GM10248 (cell line): ENCODE data around the gene CRLF1.
"Not testable (repeated sequence)": the region's sequence is repeated elsewhere in the genome, so short reads cannot be mapped to it uniquely, and the experiment has no call there.

Experiments
- CTCF ChIA-PET: fragments of 300-600 bp; sonication (Branson Sonifier 250); formaldehyde crosslinking; extraction: SDS; loops from one replicate; lab custom pipeline; 2021; ENCODE audit warnings: antibody characterized with exemption; lab: Yijun Ruan, JAX
- POLR2A ChIA-PET: fragments of 350-650 bp; sonication (Branson Sonifier 250); formaldehyde crosslinking; extraction: SDS; loops from one replicate; lab custom pipeline; 2020; ENCODE audit warnings: antibody characterized with exemption; lab: Yijun Ruan, JAX
- DNase-seq: peaks from one replicate; pipeline ENCODE4 v3.0.0; 2012; ENCODE audit errors: extremely low spot score
- TF ChIP-seq, protein P1 (sequence below): IDR thresholded peaks from 2 replicates; pipeline ENCODE4 v1.5.1; 2012; ENCODE audit warnings: mild to moderate bottlenecking, low read depth; ENCODE audit errors: extremely low read depth, missing control alignments, control extremely low read depth

CRLF1 gene

GRCh38 chr19:18603255-18603957, 3.2 kb downstream of the CRLF1 start:
- TF ChIP-seq, protein P1, sequence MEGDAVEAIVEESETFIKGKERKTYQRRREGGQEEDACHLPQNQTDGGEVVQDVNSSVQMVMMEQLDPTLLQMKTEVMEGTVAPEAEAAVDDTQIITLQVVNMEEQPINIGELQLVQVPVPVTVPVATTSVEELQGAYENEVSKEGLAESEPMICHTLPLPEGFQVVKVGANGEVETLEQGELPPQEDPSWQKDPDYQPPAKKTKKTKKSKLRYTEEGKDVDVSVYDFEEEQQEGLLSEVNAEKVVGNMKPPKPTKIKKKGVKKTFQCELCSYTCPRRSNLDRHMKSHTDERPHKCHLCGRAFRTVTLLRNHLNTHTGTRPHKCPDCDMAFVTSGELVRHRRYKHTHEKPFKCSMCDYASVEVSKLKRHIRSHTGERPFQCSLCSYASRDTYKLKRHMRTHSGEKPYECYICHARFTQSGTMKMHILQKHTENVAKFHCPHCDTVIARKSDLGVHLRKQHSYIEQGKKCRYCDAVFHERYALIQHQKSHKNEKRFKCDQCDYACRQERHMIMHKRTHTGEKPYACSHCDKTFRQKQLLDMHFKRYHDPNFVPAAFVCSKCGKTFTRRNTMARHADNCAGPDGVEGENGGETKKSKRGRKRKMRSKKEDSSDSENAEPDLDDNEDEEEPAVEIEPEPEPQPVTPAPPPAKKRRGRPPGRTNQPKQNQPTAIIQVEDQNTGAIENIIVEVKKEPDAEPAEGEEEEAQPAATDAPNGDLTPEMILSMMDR = no peak
- CTCF ChIA-PET = interaction anchor here (0.8 to 2.5 kb wide), 2 partner anchors 9 to 14 kb away, joined by 4 to 5 read pairs; no protein-coding TSS in a partner anchor
- DNase-seq = no peak
- POLR2A ChIA-PET = no interaction called here

DNA sequence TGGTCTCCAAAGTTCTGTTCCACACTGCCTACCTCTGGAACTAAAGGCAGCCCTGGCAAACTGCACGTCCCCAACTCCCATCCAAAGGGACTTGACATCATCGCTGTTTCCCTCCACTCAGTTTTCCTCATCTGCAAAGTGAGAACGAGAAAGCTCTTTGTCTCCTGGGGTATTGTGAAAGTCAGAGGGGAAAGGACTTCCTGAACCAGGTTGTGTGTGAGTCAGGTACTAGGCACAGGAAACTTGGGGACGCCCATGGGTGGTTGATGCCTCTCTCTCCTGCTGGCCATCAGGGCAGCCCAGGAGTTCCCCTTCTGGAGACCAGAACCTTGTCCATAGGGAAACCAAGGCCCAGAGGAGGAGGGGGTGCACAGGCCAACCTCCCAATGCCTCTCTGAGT, 4.7 kb downstream of the CRLF1 start:
- DNase-seq = no peak
- CTCF ChIA-PET = interaction anchor here (2.5 kb wide), 1 partner anchor 8 kb away, joined by 5 read pairs; no protein-coding TSS in a partner anchor
- TF ChIP-seq, protein P1 = no peak
- POLR2A ChIA-PET = no interaction called here

DNA sequence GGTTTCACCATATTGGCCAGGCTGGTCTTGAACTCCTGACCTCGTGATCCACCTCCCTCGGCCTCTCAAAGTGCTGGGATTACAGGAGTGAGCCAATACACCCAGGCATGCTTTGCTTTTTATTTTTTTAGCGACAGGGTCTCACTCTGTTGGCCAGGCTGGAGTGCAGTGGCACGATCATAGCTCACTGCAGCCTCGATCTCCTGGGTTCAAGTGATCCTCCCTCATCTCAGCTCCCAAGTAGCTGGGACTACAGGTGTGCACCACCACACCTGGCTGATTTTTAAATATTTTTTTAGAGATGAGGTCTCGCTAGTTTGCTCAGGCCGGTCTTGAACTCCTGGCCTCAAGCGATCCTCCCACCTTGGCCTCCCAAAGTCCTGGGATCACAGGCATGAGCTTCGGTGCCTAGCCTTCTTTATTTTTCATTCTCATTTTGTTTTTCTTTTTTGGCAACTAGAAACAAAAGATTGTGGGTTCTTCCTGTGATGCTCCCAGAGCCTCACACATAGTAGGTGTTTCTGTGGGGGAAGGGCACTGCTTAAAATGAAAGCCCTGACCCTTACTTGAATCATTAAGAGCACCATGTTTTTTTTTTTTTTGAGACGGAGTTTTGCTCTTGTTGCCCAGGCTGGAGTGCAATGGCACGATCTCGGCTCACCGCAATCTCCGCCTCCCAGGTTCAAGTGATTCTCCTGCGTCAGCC, 5.8 kb downstream of the CRLF1 start:
- CTCF ChIA-PET = interaction anchor here (0.8 kb wide), 1 partner anchor 131 kb away, joined by 3 read pairs; no protein-coding TSS in a partner anchor
- DNase-seq, POLR2A ChIA-PET: not testable (repeated sequence)

DNA sequence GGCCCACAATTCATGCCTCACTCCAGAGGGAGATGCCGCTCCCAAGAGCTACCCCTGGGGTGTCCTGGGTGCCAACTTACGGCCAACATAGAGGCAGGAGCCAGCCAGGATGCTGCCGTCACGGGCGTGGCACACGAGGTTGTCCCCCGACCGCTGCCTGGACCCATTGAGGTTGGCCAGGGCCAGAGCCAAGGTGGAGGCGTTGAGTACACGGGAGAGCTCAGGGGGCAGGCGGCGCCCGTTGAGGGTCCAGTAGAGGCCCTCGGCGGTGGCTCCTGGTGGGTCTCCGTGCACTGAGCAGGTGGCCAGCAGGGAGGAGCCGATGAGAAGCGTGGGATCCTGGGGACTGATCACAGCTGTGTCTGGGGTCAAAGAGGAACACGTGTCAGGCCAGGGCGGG, 7.1 kb downstream of the CRLF1 start:
- POLR2A ChIA-PET = no interaction called here
- TF ChIP-seq, protein P1 = no peak
- no peak for DNase-seq
- CTCF ChIA-PET = interaction anchor here (1.1 to 1.7 kb wide), 2 partner anchors 10 to 247 kb away, joined by 4 to 7 read pairs; no protein-coding TSS in a partner anchor

DNA sequence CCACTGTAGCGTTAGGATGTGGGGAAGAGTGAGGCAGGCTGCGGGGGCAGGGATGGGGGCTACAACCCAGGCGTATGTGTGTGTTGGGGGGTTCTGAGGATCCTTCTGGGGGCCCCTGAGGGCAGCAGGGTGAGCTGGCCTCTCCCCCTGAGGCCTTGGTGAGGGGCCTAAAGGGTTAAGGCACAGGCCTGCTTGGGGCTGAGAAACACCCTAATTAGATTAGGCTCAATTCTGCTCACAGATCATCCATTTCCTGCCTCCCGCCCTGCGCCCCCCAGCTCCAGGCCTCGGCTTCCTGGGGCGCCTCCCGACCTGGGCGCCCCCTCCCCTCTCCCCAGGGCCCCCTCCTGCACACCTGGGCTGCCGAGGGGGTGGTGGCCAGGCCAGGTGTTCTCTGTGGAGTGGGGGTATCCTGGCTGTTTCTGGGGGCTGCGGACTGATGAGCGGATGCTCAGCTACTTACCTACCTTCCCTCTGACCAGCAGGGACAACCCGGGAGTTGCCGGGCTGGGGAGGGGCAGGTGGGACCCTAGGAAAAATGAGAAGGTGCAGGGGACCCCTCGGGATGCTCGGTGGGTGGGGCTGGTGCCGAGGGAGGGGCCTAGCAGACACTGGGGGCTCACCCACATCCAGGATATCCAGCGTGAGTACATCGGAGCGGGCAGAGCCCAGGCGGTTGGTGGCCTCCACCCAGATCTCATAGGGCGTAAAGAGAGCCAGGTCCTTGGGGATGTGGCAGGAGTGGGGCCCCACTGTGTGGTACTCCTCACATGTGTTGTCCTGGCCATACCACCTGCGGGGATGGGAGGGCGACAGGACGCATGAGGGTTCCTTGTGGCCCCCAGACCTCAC, 8.6 kb downstream of the CRLF1 start:
- DNase-seq = no peak
- ChIA-PET CTCF (interaction anchor here (1.2 kb wide), 1 partner anchor 128 kb away, joined by 3 read pairs; no protein-coding TSS in a partner anchor), POLR2A (no interaction called here)
- TF ChIP-seq, protein P1 = no peak

GRCh38 chr19:18596752-18597157, 9.8 kb downstream of the CRLF1 start:
- CTCF ChIA-PET = interaction anchor here (1.2 kb wide), 1 partner anchor 20 kb away, joined by 3 read pairs; no protein-coding TSS in a partner anchor
- POLR2A ChIA-PET = no interaction called here
- TF ChIP-seq, protein P1 = no peak
- no peak for DNase-seq
